Left forelimb (tissue), 1 donor: Measurements from ENCODE around the gene PGLYRP2.

ENCODE experiments used
- DNase-seq: peaks from one replicate; pipeline ENCODE4 v3.0.0-alpha.2; 2018; ENCODE audit warnings: low spot score

The PGLYRP2 gene, protein sequence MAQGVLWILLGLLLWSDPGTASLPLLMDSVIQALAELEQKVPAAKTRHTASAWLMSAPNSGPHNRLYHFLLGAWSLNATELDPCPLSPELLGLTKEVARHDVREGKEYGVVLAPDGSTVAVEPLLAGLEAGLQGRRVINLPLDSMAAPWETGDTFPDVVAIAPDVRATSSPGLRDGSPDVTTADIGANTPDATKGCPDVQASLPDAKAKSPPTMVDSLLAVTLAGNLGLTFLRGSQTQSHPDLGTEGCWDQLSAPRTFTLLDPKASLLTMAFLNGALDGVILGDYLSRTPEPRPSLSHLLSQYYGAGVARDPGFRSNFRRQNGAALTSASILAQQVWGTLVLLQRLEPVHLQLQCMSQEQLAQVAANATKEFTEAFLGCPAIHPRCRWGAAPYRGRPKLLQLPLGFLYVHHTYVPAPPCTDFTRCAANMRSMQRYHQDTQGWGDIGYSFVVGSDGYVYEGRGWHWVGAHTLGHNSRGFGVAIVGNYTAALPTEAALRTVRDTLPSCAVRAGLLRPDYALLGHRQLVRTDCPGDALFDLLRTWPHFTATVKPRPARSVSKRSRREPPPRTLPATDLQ

DNA sequence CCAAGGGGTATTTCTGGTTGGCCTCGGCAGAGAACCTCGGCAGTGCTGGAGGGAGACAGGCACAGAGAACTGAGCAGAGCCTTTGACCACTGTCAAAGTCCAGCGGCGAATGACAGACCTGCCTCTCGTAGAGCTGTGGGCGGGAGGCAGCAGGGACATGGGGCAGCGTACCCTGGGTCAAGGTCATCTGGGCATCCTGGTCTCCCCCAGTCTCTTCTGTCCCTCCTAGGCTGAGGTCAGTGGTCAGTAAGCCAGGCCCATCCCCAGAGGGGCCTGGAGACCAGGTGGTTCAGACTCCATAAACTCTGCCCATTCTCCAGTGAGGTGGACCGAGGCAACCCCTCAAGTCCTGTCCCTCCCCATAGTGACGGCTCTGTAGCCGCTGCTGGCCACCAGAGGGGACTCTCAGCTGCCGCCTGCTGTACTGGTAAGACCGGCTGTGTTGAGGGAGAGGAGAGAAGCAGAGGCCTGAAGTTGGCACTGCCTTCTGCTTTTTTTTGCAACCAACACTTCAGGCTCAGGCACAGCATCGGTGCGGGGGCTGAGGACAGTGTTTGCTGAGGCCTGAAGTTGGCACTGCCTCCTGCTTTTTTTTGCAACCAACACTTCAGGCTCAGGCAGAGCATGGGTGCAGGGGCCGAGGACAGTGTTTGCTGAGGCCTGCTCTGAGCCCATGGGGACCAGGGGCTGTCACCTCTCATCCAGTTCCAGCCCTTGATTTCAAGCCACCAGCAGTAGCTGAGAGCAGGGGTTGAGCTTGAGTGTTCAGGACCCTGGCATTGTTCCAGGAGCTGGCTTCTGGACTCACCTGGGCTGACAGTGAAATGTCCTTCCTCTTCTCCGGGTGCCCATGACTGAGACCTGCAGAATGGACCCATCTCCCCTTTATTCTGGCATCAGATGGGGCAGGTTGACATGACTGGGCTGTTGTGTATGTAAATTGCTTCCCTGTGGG, at the start of gene PGLYRP2:
TSS of gene PGLYRP2 (minus strand) at position 111 of the 955 bp plus-strand sequence. CDS start 130 bp downstream, outside the sequence.
- no peak for DNase-seq

DNA sequence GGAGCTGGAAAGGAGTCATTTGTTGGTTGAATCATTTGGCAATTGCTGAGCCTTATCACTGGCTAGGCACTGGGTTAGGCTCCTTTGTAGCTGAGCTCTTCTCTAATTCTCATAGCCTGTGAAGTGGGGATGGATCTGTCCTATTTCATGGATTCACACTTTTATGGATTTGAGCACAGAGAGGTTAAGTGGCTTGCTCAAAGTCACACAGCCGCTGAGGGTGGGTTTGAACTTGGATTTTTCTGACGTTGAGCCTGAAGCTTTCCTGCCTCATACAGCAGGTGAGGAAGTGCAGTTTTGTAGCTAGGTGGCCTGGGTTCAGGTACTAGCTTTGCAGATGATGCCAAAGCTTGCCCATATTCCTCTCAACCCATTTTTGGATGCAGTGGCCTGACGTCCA, 48.4 kb upstream of the PGLYRP2 start:
- no peak for DNase-seq

DNA sequence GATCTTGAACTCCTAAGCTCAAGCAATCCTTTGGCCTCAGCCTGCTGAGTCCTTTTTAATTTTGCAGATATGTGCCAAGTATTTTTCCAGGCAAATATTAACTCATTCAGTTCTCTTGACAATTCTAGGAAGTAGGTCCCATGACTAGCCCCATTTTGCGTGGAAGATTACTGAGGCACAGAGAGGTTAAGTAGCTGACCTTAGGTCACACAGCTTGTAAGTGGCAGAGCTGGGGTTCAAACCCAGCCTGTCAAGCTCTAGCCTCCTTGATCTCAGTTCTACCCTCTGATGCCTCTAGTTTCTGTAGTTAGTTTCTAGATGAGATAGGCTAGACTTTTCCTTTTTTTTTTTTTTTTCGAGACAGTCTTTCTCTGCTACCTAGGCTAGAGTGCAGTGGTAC, 47.1 kb upstream of the PGLYRP2 start:
- no peak for DNase-seq

DNA sequence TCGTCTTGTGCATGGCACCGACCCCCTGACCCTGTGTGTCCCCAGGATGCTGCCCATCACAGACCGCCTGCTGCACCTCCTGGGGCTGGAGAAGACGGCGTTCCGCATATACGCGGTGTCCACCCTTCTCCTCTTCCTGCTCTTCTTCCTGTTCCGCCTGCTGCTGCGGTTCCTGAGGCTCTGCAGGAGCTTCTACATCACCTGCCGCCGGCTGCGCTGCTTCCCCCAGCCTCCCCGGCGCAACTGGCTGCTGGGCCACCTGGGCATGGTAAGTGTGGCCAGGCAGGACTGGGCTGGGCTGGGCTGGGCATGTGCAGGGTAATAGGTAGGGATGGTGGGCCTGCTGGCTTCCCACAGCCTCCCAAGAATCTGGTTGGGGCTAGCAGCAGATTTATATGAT, 46.0 kb upstream of the PGLYRP2 start:
- DNase-seq = no peak

DNA sequence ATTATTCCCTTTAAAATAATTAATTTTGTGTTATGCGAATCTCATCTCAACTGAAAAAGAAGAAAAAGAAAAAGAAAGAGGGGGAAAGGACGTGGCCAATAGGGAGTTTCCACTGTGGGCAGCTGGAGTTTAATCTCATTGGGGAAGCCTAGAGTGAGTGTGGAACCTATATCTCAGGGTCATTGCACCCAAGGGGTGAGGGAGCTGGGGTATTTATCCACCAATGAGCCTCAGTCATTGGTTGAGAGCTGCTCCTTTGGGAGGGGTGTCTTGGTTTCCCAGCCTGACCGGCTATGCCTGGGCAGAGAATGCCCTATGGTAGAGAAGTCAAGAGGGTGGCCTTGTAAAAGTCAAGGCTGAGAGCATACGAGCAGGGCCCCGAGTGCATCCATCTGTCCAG, 45.5 kb upstream of the PGLYRP2 start:
- no peak for DNase-seq

DNA sequence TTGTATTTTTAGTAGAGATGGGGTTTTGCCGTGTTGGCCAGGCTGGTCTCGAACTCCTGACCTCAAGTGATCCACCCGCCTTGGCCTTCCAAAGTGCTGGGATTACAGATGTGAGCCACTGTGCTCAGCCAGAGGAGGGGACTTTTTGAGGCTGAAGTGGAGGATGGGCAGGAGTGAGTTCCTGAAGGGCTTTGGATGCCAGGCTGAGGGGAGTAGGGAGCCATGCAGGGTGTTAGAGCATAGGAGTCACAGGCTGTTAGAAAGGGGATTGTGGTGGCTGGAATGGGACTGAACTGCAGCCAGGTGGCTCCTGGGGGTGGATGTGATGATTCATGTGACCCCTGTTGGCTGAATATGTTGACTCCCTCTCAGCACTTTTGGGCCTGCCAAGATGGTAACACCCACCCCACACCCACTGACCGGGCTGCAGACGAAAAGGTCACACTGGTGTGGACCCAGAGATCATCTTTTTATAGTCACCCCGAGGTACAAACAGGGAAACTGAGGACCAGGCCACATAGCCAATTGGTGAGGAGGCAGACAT, 40.2 kb upstream of the PGLYRP2 start:
- no peak for DNase-seq

DNA sequence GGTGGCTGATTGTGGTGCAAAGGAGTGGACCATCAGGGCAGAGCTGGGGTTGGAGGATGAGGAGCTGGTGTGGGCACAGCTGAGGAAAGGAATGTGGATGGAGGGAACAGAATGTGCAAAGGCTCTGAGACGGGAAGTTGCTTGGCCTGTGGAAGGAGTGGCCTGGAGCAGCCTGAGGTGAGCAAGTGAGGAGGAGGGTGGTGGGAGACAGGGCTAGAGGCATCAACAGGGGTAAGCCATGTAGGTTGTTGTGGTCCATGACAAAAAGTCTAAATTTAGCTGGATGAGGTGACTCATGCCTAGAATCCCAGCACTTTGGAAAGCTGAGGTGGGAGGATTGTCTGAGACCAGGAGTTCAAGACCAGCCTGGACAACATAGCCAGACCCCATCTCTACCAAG, 38.5 kb upstream of the PGLYRP2 start:
- no peak for DNase-seq

DNA sequence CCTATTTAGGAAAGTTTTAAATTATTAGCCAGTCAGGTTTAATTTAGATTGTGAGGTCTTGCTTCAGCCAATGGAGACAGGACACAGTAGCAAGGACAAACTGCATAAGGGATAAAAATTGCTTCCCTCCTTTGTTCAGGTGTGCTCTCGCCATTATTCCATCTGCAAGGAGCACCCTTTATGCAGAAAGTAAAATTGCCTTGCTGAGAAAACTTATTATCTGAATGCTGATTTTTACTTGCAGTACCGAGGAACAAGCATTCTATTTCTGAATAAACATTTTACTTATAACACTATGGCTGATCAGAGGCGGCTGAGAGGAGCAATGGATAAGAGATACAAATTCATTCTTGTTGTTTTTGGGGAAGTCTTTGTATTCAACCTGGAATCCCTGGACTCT, 37.1 kb upstream of the PGLYRP2 start:
- DNase-seq = no peak

DNA sequence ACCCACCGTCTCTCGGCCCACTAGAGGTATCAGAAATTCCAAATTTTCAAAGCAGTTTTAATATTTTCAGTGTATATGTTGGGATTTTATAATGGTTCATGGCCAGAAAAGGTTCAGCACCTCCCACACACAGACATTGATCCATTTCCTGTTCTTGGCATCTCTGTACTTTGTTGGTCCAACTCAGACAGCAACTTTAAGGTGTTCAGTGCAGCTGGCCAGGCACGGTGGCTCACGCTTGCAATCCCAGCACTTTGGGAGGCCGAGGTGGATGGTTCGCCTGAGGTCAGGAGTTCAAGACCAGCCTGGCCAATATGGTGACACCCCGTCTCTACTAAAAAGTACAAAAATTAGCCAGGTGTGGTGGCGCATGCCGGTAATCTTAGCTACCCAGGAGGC, 35.9 kb upstream of the PGLYRP2 start:
- peak; percentile 11 for DNase-seq

DNA sequence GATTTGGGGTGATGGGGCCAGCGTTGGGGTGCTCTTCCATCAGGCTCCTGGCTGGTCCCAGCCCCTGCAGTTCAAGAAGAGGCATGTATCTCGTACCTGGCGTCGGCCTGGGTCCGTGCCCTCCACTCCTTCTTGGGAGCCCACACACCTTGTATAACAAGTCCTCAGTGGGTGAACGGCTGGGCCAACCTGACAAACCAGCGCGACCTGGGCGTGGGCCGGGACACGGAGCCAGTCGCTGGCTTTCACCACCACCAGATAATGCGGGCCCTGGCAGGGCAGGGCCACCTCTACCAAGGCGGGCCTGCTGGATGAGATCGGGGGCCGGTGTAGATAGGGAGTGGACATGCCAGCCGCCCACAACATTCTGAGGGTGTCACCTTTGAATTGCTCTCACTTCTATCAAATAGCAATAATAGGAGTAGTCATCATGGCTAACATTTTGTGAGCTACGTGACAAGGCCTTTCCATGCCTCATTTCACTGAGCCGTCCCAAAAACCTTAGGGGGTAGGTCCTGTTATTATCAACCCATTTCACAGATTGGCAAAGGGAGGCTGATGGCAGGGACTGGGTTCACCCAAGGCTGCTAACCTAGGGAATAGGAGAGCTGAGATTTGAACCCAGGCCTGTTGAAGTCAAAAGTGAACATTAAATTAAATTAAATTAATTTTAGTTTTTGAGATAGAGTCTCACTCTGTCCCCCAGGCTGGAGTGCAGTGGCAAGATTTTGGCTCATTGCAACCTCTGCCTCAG, 32.5 kb upstream of the PGLYRP2 start:
- DNase-seq = no peak

DNA sequence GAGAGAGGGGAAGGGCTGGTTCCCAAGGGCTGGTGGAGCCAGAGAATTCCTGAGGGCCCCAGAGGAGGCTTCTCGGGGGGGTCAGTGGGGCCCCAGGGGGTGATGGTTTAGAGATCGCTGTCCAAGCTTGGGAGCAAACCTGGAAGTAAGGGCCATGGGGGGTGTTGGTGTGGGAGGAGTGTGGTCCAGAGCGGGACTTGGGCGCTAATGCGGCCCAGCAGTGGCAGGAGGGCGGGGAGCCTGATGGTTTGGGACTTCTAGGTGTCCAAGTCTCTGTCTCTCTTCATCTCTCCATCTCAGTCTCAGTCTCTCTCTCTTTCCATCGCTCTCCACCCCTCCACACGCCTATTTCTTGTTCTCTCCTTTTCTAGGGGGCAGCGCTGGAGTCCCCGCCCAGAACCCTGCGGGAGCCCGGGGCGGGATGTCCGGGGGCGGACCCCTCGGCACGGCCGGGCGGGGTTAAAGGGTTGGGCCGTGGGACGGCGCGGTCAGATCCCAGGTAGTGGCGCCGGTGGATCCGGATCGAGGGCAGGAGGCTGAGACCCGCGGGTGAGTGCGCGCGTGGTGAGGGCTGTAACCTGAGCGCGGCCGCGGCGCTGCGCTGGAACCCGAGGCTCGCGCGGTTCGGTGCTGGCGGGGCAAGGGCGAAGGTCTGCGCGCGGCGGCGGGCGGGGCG, 28.9 kb upstream of the PGLYRP2 start, which contains the start of gene CYP4F22:
TSS of gene CYP4F22 (plus strand) at position 491 of the 676 bp plus-strand sequence. CDS start 16,812 bp downstream, outside the sequence.
- DNase-seq = no peak

DNA sequence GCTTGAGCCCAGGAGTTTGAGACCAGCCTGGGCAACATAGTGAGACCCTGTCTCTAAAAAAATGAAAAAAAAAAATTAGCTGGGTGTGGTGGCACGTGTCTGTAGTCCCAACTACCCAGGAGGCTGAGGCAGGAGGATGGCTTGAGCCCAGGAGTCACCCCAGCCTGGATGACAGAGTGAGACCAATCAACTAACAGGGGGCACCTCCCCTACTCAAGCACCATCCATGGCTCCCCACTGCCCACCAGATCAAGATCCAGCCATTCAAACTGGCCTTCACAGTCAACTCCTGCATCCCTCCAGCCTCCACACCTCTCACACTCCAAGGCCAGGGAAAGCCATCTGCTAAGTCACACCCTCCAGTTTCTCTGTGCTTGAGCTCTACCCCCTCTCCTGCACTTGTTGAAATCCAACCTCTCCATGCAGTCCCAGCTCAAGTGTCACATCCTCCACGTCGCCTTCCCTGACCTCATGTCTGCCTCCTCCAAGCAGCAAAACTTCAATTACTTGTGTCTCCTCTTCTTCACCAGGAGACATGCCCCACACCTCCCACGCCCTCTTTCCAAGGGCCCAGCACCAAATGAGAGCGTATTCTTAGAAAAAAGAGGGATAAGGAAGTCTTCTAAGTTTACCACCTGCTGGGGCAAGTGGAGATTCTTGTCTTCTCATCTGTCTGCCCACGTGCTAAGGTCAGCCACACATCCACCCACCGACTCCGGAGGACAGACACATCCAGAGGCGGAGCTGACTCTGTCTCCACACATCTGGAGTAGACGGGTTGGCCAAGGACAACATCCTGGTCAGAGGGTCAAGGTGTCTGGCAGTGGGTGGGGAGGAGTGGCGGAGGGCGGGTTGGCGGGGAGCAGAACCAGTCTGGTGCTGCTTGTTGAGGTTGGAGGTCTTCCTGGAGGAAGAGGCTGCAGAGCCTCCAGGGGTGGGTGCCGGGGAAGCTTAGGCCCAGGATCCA, 28.1 kb upstream of the PGLYRP2 start:
- no peak for DNase-seq

DNA sequence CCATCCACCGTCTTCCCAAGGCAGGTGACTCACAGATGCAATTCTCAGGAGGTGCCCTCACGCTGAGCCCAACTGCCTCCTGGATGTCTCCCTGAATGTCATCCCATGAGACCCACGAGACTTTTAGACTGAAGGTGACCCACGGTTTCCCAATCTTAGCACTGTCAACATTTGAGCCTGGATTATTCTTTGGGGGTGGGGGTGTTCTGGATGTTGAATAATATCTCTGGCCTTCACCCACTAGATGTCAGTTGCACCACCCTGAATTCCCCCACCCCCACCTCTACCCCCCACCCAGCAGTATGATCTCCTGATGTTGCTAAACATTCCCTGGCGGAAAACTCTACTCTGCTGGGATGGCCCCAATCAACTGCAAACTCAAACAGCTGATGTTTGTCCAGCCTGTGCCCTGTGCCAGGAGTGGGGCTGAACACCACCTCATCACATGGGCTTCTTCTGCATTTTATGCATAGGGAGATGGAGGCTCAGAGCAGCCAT, 26.8 kb upstream of the PGLYRP2 start:
- no peak for DNase-seq

DNA sequence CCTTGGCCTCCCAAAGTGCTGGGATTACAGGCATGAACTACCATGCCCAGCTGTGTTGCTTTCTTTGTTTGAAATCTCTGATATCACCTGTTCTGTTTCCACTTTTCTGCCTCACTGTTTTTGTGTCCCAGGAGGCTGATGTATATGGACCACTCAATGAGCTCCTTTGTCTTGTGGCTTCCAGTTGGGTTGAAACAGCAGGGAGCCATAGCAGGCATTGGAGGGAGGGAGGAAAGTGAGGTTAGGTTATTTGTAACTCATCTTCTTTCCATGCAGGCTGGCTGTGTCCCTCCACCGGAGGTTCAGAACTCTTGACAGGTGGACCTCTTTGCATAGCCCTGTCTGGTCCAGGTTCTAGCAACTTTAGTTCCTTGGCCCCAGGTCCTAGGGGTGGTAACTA, 23.0 kb upstream of the PGLYRP2 start:
- DNase-seq = no peak

DNA sequence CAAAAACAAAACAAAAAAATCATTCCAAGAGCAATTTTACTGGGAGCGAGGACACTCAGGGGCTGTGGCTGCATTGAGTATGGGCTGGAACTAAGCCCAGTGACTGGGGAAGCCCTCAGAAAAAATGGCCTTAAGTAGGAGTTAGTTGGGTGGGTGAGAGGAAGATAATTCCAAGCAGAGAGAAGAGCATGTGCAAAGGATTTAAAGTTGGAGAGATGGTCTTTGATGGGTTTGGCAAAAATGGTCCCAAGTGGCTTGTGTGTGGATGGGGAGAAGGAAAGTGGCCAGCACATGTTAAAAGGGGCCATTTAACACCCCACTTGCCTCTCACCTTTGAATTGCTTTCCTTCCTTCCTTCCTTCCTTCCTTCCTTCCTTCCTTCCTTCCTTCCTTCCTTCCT, 22.3 kb upstream of the PGLYRP2 start:
- DNase-seq = no peak

DNA sequence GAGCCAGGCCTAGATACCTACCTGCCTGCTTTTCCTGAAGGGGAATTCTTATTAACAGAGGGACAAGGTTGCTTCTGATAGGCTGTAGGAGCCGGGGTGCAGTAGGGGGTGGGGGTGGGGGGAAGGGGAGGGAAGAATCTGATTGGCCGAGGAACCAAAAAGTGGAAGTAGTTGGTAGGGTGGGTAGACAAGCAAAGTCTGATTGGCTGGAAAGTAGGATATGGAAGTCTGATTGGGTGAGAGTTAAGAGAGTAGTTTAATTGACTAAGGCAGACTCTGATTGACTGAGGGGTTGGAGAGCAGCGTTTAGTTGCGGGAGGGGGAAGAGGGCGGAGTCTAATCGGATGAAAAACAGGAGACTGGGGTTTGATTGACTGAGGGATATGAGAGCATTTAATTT, 19.6 kb upstream of the PGLYRP2 start:
- DNase-seq = no peak

DNA sequence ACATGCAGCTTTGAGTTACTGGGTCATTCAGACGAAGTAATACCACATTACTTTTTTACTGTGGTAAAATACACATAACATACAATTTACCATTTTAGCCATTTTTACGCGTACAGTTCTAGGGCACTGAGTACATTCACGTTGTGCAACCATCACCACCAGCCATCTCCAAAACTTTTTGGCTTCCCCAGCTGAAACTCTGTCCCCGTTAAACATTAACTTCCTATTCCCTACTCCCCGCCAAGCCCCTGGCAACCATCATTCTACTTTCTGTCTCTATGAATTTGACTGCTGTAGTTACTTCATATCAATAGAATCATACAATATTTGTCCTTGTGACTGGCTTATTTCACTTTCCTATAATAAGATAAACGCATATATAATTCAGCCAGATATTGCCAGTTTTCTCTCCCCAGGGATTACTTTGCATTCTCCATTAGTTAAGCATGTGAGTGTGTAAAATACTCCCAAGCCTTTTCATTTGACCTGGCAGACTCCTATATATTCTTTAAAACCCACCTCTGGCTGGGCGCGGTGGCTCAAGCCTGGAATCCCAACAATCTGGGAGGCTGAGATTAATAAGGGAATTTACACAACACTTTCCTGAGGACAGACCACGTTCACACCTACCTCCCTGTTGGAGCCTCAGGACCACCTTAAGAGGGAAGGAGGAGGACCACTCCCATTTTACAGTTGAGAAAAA, 19.0 kb upstream of the PGLYRP2 start:
- no peak for DNase-seq

DNA sequence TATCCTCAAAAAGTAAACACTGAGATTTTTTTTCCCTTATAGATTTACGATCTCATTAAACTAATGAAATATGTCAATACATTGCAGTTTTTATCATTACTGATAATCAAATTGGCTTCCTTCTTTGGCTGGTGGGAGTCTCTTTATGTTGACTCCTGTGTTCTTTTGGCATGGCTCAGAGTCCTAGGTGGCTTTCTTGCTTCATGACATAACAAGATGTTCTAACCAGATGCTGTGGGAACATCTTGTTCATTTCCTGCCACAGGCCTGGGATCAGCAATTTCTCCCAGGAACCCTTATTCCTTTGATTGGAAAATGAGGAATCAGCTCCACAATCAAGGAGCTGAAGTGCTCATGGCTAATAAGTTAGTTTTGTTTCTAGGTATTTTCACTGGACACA, 15.8 kb upstream of the PGLYRP2 start:
- no peak for DNase-seq
